ELF-1 (cell line): Measurements from ENCODE around the gene TASOR2.

ENCODE experiments used
- DNase-seq: peaks from one replicate; pipeline ENCODE4 v3.0.0-alpha.2; 2016; ENCODE audit warnings: low read depth, low spot score

TASOR2 gene

DNA sequence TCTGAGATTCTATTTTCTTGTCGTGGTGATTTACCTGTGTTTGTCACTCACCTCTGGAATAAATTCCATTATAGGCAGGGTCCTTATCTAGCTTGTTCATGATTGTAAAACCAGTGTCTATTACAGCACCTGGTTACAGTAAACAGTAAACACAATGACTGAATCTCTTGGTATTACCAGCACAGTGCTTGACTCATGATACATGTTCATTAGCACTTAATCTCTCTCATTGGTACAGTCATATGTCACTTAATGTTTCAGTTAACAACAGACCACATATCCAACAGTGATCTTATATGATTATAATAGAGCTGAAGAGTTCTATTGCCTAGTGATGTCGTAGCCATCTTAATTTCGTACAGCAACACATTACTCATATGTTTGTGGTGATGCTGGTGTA lies 1.6 kb upstream of the TASOR2 start:
- DNase-seq: no peak

GRCh38 chr10:5684971-5685763 lies 529 bp downstream of the TASOR2 start:
- DNase-seq: peak; percentile 86

DNA sequence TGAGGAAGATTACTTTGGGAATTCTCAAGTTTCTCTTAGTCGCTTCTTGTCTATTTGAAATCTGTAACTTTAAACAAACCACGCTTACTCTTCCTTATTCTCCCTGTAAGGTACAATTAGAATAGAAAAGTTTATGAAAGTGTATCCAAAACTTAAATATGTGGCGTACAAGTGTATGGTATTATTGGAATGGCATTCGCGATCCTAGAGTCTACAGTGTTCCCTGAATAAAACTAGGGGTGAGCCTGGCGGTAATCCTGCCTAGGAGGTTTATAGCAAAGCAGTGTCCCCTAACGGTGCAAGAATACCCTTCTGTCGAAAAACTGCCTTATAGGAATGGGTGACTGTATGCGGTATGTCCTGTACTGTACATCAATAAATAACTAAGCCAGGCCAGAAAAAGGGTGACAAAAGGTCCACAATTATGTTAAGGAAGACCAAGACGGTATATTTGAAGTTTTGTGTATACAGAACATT lies 1.2 kb downstream of the TASOR2 start:
- no peak for DNase-seq

- no peak for DNase-seq
These were observed 3.9 kb downstream of the TASOR2 start for GRCh38 chr10:5688587-5688986.

- no peak for DNase-seq
These were observed 7.1 kb downstream of the TASOR2 start for GRCh38 chr10:5691786-5692185.

DNA sequence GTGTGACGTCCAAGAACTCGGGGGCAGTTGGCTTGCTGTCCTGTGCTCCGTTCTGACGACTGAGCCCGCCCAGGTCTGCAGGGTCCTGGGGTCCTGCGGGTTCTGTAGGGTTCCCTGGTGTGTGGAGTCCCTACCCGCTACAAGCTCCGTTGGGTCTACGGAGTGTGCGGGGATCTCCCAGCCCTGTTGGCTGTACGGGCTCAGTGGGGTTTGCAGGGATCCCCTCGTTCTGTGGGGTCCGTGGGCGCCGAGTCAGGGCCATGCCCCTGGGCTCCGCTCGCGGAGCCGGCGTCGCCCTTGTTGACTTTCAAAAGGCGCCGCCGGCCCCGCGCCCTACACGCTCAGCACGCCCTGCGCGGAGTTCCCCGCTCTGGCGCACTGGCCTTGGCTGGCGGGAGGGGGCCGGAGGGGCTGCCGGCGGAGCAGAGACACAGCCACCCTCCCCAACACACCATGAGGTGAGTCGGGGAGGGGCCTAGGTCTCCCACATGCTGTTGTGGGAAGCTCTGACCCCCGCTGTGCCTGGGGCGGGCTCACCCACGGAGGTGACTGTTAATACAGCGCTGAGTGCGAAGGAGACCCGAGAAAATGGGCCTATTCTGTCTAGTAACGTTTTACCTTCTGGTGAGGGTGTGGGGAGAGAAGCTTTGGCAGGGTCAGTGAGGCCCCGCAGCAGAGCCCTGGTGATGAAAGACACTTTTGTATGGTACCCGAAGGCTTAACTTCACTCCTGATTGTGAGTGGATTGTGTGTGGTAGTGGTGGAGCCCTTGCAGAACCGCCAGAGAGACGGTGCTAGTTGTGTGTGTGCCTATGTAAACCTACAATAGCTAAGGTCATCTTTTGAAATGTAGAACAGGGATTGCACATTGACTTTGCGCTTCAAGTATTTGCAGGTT lies 8.1 kb downstream of the TASOR2 start:
- peak; percentile 86 for DNase-seq

- DNase-seq: no peak
These were observed 9.9 kb downstream of the TASOR2 start for GRCh38 chr10:5694573-5694972.

- no peak for DNase-seq
These were observed 12.7 kb downstream of the TASOR2 start for GRCh38 chr10:5697342-5697741.

GRCh38 chr10:5698062-5698461 lies 13.4 kb downstream of the TASOR2 start:
- DNase-seq: no peak

DNA sequence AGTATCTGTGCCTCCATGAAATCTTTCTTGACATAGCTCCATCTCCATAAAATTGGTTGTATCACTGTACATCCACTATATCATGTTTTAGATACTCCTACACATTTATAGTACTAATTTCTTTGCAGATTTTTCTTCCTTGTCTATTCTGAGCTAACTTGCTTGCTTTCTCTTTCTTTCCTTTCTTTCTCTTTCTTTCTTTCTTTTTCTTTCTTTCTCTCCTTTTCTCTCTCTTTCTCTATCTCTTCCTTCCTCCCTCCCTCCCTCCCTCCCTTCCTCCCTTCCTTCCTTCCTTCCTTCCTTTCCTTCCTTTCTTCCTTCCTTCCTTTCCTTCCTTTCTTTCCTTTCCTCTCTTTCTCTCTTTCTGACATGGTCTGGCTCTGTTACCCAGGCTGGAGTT lies 23.7 kb downstream of the TASOR2 start:
- DNase-seq: no peak

DNA sequence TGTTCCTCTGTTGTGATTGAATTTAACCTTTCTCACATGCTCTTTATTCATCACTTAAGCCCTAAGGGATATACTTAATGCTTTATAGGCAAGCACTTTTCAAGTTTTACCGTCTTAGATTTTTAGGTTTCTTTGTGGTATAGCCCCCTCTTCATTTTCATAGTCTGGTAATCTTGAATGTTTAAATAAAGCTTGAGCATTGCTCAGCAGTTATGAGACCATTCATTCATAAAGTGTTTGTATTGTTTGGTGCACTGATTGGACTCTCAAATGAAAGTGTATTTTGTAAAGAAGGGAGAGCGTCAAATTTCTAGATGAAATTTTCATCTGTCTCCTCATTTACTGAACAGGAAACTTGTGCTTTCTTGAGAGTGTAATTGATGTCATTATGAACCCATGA lies 25.2 kb downstream of the TASOR2 start:
- no peak for DNase-seq

GRCh38 chr10:5710859-5711258 lies 26.2 kb downstream of the TASOR2 start:
- no peak for DNase-seq

- DNase-seq: no peak
These were observed 27.0 kb downstream of the TASOR2 start for GRCh38 chr10:5711642-5712041.

DNA sequence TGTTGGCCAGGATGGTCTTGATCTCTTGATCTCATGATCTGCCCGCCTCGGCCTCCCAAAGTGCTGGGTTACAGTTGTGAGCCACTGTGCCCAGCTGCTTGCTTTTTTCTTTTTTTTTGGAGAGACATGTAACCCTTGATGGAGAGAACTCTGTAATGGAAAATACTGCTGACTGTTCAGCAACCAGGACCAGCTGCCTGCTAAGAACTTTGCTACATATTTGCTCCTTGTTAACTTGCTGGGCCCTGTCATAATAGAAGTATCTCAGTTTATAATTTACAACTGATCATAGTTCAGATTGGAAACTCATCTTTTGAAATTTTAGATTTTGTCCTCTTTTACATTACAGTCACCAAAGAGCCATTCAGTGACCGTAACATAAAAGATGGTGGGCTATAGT lies 34.9 kb downstream of the TASOR2 start:
- no peak for DNase-seq

GRCh38 chr10:5720182-5720581 lies 35.5 kb downstream of the TASOR2 start:
- DNase-seq: no peak

GRCh38 chr10:5723692-5724091 lies 39.1 kb downstream of the TASOR2 start:
- DNase-seq: no peak

DNA sequence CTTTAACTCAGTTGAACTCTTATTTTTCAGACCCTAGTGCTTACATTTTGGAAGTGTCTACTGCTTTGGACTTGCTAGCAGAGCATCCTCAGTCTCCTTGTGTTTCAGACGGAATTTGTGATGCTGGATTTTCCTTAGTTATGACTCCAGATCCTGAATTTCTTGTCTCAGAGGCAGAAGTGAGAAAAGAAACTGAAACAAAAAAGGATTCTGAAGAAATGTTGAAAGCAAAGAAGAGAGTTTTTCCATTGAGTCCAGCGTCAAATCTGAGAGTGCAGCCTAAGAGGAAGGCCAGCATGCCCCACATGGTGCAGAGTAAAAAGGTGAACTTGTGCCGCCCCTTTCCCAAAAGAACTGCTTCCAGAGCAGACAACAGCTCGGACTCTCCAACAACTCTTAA lies 46.1 kb downstream of the TASOR2 start:
- DNase-seq: no peak

GRCh38 chr10:5731559-5731958 lies 46.9 kb downstream of the TASOR2 start:
- DNase-seq: no peak

DNA sequence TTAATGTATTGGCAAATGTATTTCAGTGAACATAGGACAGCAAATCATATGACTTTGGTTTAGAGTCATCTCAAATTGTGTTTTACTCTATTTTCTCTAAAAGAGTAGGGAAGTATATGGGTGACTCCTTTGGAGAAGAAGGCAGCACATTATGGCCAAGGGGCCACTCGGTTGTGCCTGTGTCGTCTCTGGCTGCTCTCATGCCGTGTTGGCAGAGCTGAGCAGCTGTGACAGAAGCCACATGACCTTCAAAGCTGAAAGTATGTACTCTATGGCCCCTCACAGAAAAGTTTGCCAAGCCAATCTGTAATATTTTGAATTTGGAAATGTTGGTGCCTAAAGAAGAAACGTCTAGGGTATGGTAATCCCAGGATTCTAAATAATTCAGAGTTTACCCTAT lies 47.5 kb downstream of the TASOR2 start:
- DNase-seq: no peak
